GM06990 (cell line): Measurements from ENCODE around the gene CRNKL1.
A peak's percentile ranks its signal among the peaks of the same experiment; 100 is the strongest.

Experiments
- DNase-seq: peaks from one replicate; pipeline ENCODE4 v3.0.0-alpha.2; 2011; ENCODE audit not compliant: insufficient read length; ENCODE audit errors: extremely low read depth
- H3K27me3 ChIP-seq: replicated peaks from 2 replicates; pipeline ENCODE4 v1.6.0; 2011; ENCODE audit warnings: low read length; ENCODE audit not compliant: control insufficient read depth, insufficient read depth
- H3K36me3 ChIP-seq: 2 replicates; pipeline ENCODE4 v1.5.1; 2011; ENCODE audit warnings: low read length; ENCODE audit not compliant: control insufficient read depth, insufficient read depth
- H3K4me3 ChIP-seq: replicated peaks from 2 replicates; pipeline ENCODE4 v1.5.1; 2011; ENCODE audit warnings: low read depth, mild to moderate bottlenecking, control low read depth, low read length
- TF ChIP-seq, protein P1 (sequence below): IDR thresholded peaks from 2 replicates; pipeline ENCODE4 v1.5.1; 2011; ENCODE audit warnings: low read length, control low read depth, mild to moderate bottlenecking, inconsistent platforms; ENCODE audit not compliant: insufficient read depth, poor library complexity, severe bottlenecking

Gene CRNKL1

DNA sequence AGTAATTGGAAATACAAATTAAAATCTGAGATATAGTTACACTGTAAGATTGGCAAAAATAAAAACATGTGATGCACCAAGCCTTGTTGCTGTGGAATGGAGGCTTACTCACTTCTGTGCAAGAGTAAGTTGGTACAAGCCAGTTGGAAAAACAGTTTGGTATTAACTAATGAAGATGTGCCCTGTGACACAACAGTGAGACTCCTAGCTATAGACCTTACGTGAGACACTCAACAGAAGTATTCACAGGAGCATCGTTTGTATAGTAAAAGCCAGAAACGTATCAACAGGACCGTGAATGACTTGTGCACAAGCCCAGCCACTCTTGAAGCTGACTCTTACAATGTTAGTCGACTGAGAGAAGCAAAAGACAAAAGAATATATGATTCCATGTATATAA is 20.5 kb downstream of the CRNKL1 start:
- TF ChIP-seq, protein P1, sequence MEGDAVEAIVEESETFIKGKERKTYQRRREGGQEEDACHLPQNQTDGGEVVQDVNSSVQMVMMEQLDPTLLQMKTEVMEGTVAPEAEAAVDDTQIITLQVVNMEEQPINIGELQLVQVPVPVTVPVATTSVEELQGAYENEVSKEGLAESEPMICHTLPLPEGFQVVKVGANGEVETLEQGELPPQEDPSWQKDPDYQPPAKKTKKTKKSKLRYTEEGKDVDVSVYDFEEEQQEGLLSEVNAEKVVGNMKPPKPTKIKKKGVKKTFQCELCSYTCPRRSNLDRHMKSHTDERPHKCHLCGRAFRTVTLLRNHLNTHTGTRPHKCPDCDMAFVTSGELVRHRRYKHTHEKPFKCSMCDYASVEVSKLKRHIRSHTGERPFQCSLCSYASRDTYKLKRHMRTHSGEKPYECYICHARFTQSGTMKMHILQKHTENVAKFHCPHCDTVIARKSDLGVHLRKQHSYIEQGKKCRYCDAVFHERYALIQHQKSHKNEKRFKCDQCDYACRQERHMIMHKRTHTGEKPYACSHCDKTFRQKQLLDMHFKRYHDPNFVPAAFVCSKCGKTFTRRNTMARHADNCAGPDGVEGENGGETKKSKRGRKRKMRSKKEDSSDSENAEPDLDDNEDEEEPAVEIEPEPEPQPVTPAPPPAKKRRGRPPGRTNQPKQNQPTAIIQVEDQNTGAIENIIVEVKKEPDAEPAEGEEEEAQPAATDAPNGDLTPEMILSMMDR = no peak
- H3K27me3 ChIP-seq = no peaks in the 10 kb centered on the region
- peaks cover 3% of the 10 kb centered on the region for H3K36me3 ChIP-seq

DNA sequence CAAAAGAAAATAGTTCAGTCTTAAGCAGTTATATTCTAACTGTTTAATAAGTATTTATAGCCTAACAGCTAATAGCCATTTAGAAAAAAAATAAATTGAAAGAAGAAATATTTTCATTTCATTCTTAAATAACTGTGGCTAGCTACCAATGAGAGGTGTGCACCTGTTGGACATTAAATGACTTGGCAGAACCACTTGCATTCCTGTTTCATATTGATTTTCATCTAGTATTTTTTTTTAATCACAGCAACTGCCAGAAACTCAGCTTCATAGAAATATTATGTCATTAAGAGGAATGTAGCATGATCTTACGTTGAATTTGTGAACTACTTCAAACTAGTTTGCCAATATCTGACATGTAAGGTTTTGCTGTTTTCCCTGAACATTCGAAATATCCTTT is 25.0 kb downstream of the CRNKL1 start:
- H3K36me3 ChIP-seq = peaks cover 4% of the 10 kb centered on the region
- no peaks in the 10 kb centered on the region for H3K27me3 ChIP-seq

More for the DNA sequence above, 20.5 kb downstream of the CRNKL1 start:
- H3K4me3 ChIP-seq = no peak overlapping the region
- no peak for DNase-seq

DNA sequence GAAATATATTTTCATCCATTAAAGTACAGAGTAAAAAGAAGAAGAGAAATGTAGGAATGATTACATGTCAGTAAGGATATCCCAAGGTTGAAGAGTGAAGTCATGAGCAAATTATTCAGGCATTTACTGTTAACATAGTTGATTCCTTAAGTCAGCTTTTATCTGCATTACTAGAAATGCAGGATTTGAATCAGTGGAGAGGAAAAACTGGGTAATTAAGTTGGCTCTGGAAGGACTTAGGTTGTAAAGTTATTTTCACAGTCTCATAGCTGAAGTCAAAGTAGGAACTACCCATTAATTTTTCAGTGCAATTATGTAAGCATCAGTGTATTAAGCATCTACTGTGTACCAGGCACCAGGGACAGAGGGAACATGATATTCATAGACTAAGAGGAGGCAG is 27.3 kb downstream of the CRNKL1 start:
- Histone ChIP-seq H3K27me3 (no peaks in the 10 kb centered on the region), H3K4me3 (no peak overlapping the region), H3K36me3 (peaks cover 3% of the 10 kb centered on the region)
- DNase-seq = no peak
- TF ChIP-seq, protein P1 = no peak

More for the DNA sequence above, 25.0 kb downstream of the CRNKL1 start:
- no peak for DNase-seq
- TF ChIP-seq, protein P1 = no peak
- H3K4me3 ChIP-seq = no peak overlapping the region

DNA sequence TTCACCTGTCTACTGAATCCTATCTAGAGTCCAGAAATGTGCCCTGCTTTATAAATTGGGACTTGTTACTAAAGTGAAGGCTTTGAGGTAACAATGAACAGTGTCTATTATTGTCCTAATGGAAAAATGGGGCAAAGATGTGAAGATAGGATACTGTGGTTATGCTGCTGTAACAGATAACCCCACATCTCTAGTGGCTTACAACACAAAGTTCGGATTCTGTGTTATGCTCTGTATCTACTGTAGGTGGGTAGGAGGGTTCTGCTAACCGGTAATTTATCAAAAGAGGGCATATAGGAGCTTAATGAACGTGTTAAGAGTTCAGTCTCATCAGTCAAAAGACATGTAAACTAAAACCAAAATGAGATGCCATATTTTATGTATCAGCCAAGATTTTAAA is 28.9 kb downstream of the CRNKL1 start:
- H3K27me3 ChIP-seq = no peaks in the 10 kb centered on the region
- no peak overlapping the region for H3K4me3 ChIP-seq
- peaks cover 3% of the 10 kb centered on the region for H3K36me3 ChIP-seq
- TF ChIP-seq, protein P1 = no peak
- no peak for DNase-seq

DNA sequence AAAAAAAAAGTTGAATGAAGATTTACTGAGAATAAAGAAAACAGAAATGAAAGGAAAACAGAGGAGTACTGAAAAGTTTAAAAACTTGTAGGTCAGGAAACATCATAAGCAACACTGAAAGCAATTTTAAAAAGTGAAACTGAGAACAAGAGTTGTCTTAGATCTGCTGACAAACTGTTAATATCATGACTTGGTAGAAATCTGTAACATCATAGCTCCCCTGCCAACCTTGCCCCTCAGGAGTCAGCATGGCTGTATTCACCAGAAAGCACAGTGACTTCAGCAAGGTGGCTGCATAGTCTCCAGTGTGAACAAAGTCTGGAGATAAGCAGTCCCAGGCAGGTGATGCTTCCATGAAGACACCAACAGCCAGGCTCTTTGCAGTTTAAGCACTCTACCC is 29.8 kb downstream of the CRNKL1 start:
- DNase-seq = peak; percentile 19
- Histone ChIP-seq H3K4me3 (no peak overlapping the region), H3K27me3 (no peaks in the 10 kb centered on the region), H3K36me3 (peaks cover 3% of the 10 kb centered on the region)
- TF ChIP-seq, protein P1 = no peak

DNA sequence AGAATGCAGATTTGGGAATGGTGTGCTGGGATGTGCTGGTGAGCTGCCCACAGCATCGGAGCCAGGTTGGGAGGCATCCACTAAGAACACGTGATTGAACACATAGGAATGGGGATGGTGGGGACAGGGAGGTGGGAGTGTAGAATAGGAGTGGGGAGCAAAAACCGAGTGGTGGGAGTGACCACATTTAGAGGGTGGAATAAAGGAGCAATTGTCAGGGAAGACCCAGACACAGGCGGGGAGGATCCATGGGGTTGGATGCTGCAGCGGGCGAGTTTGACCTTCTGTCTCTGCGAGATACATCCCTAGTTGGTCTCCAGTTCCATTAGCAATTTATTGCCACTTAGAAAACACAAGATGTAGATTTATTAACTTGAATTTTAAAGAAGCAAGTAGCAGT is 30.4 kb downstream of the CRNKL1 start:
- H3K36me3 ChIP-seq = peaks cover 3% of the 10 kb centered on the region
- TF ChIP-seq, protein P1 = no peak
- no peak for DNase-seq
- H3K4me3 ChIP-seq = no peak overlapping the region
- no peaks in the 10 kb centered on the region for H3K27me3 ChIP-seq
